ENCODE data around the gene DLGAP4. TPM values are rescaled to one million over a fixed set of nuclear protein-coding genes. Genes with fewer than 3 reads are reported as not detected.

DLGAP4 gene
- total RNA-seq, 4 donors from 2014 or later = 33.5 to 159 (median 56.6) TPM

- Histone ChIP-seq H3K36me3 (no peaks in the 10 kb centered on the region), H3K4me1 (no peaks in the 10 kb centered on the region), H3K4me3 (no peak overlapping the region), H3K27me3 (peaks cover 3% of the 10 kb centered on the region), H3K9me3 (no peaks in the 10 kb centered on the region), H3K27ac (no peak overlapping the region)
- in situ Hi-C loops (cut with MboI; ENCODE audit: low pct_ligation_motif_present in 1 of 4, low pct_unique_long_range_greater_than_20kb in 1 of 4, low sequenced_read_pairs in 3 of 4) (no loop called here), intact Hi-C loops (cut with DNase I; ENCODE audit: low total_unique reads) (no loop called here)
- DNase-seq = no peak
- whole genome bisulfite sequencing, 2 donors (ENCODE audit: low coverage in 1 of 2) = 57 to 100% methylated on average over 2 to 3 of the region's 3 CpGs
- TF ChIP-seq CTCF (IDR thresholded peaks at IDR 0.05) (no peak), EP300 (IDR thresholded peaks at IDR 0.05; ENCODE audit: low read depth) (no peak), POLR2A (IDR thresholded peaks at IDR 0.05) (no peak), POLR2AphosphoS5 (IDR thresholded peaks at IDR 0.05) (no peak)
Observed at GRCh38 chr20:36392989-36393388, 86.8 kb downstream of the DLGAP4 start.

- Histone ChIP-seq H3K27me3 (peaks cover 3% of the 10 kb centered on the region), H3K4me3 (no peak overlapping the region), H3K9me3 (no peaks in the 10 kb centered on the region), H3K4me1 (no peaks in the 10 kb centered on the region), H3K36me3 (no peaks in the 10 kb centered on the region), H3K27ac (no peak overlapping the region)
- intact Hi-C loops (cut with DNase I; ENCODE audit: low total_unique reads) = no loop called here
- TF ChIP-seq POLR2AphosphoS5 (IDR thresholded peaks at IDR 0.05) = no peak
- TF ChIP-seq EP300 (IDR thresholded peaks at IDR 0.05; ENCODE audit: low read depth) = no peak
- TF ChIP-seq CTCF (IDR thresholded peaks at IDR 0.05) = no peak
- TF ChIP-seq POLR2A (IDR thresholded peaks at IDR 0.05) = no peak
- 37% methylated on average over 20 of the region's 20 CpGs; no CpG with 5 or more reads in 1 of the 2 donors for WGBS, 2 donors (ENCODE audit: low coverage in 1 of 2)
- in situ Hi-C loops (cut with MboI; ENCODE audit: low pct_ligation_motif_present in 1 of 4, low pct_unique_long_range_greater_than_20kb in 1 of 4, low sequenced_read_pairs in 3 of 4) = no loop called here
- DNase-seq = no peak
Observed at GRCh38 chr20:36394340-36394965, 88.3 kb downstream of the DLGAP4 start.

- H3K9me3 ChIP-seq = no peaks in the 10 kb centered on the region
- no peaks in the 10 kb centered on the region for H3K36me3 ChIP-seq
- TF ChIP-seq CTCF (IDR thresholded peaks at IDR 0.05) (no peak), POLR2AphosphoS5 (IDR thresholded peaks at IDR 0.05) (no peak), POLR2A (IDR thresholded peaks at IDR 0.05) (no peak), EP300 (IDR thresholded peaks at IDR 0.05; ENCODE audit: low read depth) (no peak)
- intact Hi-C loops (cut with DNase I; ENCODE audit: low total_unique reads) = no loop called here
- H3K4me1 ChIP-seq = no peaks in the 10 kb centered on the region
- no peak overlapping the region for H3K27ac ChIP-seq
- DNase-seq = no peak
- H3K4me3 ChIP-seq = no peak overlapping the region
- 78 to 87% methylated on average over 3 to 6 of the region's 6 CpGs for WGBS, 2 donors (ENCODE audit: low coverage in 1 of 2)
- in situ Hi-C loops (cut with MboI; ENCODE audit: low pct_ligation_motif_present in 1 of 4, low pct_unique_long_range_greater_than_20kb in 1 of 4, low sequenced_read_pairs in 3 of 4) = no loop called here
- peaks cover 16% of the 10 kb centered on the region for H3K27me3 ChIP-seq
Observed at GRCh38 chr20:36396340-36396739, 90.2 kb downstream of the DLGAP4 start.

- no peak overlapping the region for H3K4me3 ChIP-seq
- in situ Hi-C loops (cut with MboI; ENCODE audit: low pct_ligation_motif_present in 1 of 4, low pct_unique_long_range_greater_than_20kb in 1 of 4, low sequenced_read_pairs in 3 of 4) = no loop called here
- intact Hi-C loops (cut with DNase I; ENCODE audit: low total_unique reads) = no loop called here
- no peaks in the 10 kb centered on the region for H3K9me3 ChIP-seq
- H3K4me1 ChIP-seq = no peaks in the 10 kb centered on the region
- DNase-seq = no peak
- WGBS, 2 donors (ENCODE audit: low coverage in 1 of 2) = 13 to 69% methylated on average over 1 to 8 of the region's 8 CpGs
- H3K27me3 ChIP-seq = peaks cover 23% of the 10 kb centered on the region
- no peaks in the 10 kb centered on the region for H3K36me3 ChIP-seq
- no peak overlapping the region for H3K27ac ChIP-seq
- TF ChIP-seq POLR2AphosphoS5 (IDR thresholded peaks at IDR 0.05) (no peak), EP300 (IDR thresholded peaks at IDR 0.05; ENCODE audit: low read depth) (no peak), POLR2A (IDR thresholded peaks at IDR 0.05) (no peak), CTCF (IDR thresholded peaks at IDR 0.05) (no peak)
Observed at GRCh38 chr20:36396847-36397630, 90.9 kb downstream of the DLGAP4 start.
